Activated CD4-positive, alpha-beta T cell treated with anti-CD3 and anti-CD28 coated beads for 24 hours (primary cell): ENCODE data around the gene DONSON.

ENCODE experiments used
- DNase-seq, 2 donors: peaks; one replicate each; pipeline ENCODE4 v3.0.0-alpha.2; 2020; ENCODE audit warnings: low read depth in 2 of 2

The DONSON gene

DNA sequence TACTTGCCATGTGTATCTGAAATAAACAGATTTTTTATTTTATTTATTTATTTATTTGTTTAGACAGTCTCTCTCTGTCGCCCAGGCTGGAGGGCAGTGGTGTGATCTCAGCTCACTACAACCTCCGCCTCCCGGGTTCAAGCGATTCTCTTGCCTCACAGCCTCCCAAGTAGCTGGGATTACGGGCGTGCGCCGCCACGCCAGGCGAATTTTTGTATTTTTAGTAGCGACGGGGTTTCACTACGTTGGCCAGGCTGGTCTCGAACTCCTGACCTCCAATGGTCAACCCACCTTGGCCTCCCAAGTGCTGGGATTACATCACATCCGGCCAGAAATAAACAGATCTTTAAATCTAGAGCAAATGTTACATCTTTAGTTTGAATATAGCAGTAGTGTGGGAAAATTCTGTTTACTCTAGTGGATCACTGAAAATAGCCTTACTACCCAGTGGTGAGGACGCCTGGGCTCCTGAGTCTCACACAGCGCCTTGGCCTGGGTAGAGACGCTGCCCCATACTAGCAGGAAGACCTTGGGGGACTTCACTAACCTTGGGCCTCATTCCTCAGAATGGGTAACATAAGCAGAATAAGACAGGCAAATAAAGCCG lies 47.3 kb downstream of the DONSON start:
- DNase-seq, result no peak

DNA sequence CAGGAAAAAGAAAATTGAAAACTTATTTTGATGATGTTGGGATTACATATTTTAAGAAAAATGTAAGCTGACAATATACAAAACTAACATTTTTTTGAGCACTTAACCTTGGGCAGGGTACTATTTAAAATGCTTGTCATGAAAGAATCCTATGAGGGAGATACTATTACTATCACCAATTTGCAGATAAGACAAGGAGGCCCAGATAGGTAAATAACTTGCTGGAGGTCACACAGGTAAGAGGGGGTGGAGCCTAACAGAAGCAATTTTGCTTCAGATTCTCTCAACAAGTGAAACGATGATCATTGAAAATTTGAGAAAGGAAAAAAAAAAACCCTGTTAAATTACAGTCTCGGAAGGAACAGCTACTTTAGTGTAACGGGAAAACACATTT lies 47.8 kb downstream of the DONSON start:
- DNase-seq, result no peak

- DNase-seq, result no peak
Observed at GRCh38 chr21:33539616-33540015, 48.9 kb downstream of the DONSON start.

DNA sequence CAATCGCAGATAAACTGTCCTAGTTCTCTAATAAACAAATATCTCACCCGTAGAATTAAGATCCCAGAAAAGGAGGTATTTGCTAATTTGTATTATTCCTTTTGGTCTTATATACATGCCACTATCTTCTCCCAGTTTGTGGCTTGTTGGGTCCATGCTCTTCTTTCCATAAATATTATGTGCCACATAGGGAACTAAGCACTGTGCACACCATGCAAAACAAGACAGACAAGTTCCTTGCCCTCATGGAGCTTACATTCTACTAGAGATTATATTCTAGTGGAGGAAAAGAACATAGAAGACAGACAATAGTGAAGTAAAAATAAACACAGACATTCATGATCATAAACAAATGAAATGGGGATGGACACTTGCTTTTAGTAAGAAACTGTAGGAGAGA lies 51.3 kb downstream of the DONSON start:
- no peak for DNase-seq

DNA sequence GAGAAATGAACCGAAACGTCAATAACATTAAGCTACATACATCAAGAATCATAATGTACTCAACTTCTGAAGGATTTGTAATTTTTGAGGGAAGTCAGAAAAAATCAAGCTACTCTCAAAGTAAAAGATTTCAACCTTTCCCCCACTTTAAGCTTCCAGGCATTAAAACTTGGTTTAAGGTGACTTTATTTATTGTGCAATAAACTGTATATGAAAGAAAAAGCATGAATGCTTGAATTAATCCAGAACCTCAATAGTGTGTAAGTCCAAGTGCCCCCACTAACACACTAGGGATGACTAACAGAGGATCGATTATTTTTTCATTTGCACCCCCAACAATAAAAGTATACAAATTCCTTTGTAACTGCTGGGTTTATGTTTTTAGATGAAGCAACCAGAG lies 57.5 kb downstream of the DONSON start:
- DNase-seq, result no peak
